Mesodermal cell (in vitro differentiated cells): Measurements from ENCODE around the gene ARV1.
"Not testable (repeated sequence)": the region's sequence is repeated elsewhere in the genome, so short reads cannot be mapped to it uniquely, and the experiment has no call there.

ENCODE experiments used
- H3K27ac ChIP-seq: 2 replicates; pipeline ENCODE4 v1.7.0; 2013; ENCODE audit warnings: mild to moderate bottlenecking, low read depth, low read length, moderate library complexity; ENCODE audit not compliant: severe bottlenecking
- H3K36me3 ChIP-seq: 2 replicates; pipeline ENCODE4 v1.7.1; 2013; ENCODE audit warnings: mild to moderate bottlenecking, low read length, moderate library complexity; ENCODE audit not compliant: control insufficient read depth, insufficient read depth
- H3K4me1 ChIP-seq: one replicate; pipeline ENCODE4 v1.7.1; 2013; ENCODE audit warnings: mild to moderate bottlenecking, low read length; ENCODE audit not compliant: insufficient read depth, control insufficient read depth, poor library complexity, severe bottlenecking
- H3K4me3 ChIP-seq: 2 replicates; pipeline ENCODE4 v1.7.0; 2013; ENCODE audit warnings: low read length, control low read depth, mild to moderate bottlenecking; ENCODE audit not compliant: insufficient read depth, poor library complexity, severe bottlenecking; ENCODE audit errors: extremely low read depth
- H3K9me3 ChIP-seq: 2 replicates; pipeline ENCODE4 v1.7.1; 2013; ENCODE audit warnings: mild to moderate bottlenecking, low read length, moderate library complexity; ENCODE audit not compliant: control insufficient read depth
- WGBS, 2 experiments: methylation state at CpG; one replicate each; pipeline ENCODE4 v1.1.5; 2013; ENCODE audit warnings: missing lambda C conversion rate in 2 of 2; ENCODE audit not compliant: insufficient coverage in 2 of 2; 5-methylcytosine and 5-hydroxymethylcytosine counted together

ARV1 gene

DNA sequence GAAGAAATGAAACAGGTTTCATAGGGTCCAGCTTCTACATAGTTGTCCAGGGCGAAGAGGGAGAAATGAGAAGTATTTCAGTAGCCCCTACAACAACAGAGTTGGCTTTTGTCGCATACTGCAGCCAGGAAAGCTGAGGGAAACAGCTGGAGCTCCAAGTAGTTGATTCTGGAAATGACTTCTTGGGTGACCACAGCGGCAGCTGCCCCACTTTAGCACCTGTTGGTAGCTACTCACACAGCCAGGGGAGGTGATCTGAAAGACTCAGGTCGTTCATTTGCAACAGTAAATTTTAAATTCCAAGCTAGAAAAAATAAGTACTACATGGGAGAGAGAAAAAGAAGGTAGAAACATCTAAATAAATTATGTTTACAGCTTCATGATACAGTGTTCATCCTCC, 2.5 kb upstream of the ARV1 start:
- Histone ChIP-seq H3K4me3 (no peak overlapping the region), H3K27ac (no peak overlapping the region), H3K4me1 (peaks cover 16% of the 10 kb centered on the region), H3K36me3 (peaks cover 9% of the 10 kb centered on the region), H3K9me3 (no peaks in the 10 kb centered on the region)
- 90 to 96% methylated on average over 2 of the region's 4 CpGs for WGBS, 2 experiments

DNA sequence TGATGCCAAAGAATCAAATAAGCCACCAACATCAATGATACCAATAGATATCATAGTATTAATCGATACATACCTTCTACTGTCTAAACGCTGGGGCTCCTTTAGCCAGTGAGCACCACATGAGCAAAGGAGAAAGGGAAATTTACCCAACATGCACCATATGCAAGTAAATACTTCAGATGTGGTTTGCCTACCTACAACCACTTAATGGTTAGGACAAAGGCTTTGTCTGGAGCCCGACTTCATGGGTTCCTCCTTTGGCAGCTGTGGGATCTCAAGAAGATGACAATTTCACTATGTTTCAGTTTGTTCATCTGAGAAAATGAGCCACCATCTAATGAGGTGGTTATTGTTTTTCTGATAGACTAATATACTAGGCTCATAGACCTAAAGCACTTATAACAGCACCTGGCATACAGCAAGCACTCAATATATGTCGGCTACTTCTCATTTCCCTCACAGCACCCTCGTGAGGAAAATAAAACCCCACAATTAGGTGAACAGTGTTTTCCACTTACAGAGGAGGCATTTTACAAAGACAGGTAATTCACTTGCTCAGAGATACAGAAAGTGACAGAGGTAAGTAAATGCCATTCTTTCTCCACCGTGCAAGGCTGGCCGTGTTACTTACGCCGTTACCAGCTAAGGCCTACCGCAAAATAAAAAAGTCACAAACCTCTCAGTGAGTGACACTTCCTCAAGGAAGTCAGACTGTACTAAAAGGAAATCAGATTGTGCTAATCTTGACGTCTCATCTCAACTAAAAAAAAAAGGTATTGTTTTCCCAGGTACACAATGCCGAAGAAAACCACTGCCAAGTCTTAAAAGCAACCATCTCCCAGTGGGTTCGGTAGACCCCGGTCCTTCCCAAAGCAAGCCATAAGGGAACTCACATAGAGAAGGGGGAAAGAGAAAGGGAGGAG, 1.8 kb upstream of the ARV1 start:
- Histone ChIP-seq H3K4me3 (peak overlapping the region; percentile 59), H3K36me3 (peaks cover 9% of the 10 kb centered on the region), H3K27ac (no peak overlapping the region), H3K4me1 (peaks cover 16% of the 10 kb centered on the region), H3K9me3 (no peaks in the 10 kb centered on the region)
- 77 to 92% methylated on average over 3 to 9 of the region's 14 CpGs for WGBS, 2 experiments

DNA sequence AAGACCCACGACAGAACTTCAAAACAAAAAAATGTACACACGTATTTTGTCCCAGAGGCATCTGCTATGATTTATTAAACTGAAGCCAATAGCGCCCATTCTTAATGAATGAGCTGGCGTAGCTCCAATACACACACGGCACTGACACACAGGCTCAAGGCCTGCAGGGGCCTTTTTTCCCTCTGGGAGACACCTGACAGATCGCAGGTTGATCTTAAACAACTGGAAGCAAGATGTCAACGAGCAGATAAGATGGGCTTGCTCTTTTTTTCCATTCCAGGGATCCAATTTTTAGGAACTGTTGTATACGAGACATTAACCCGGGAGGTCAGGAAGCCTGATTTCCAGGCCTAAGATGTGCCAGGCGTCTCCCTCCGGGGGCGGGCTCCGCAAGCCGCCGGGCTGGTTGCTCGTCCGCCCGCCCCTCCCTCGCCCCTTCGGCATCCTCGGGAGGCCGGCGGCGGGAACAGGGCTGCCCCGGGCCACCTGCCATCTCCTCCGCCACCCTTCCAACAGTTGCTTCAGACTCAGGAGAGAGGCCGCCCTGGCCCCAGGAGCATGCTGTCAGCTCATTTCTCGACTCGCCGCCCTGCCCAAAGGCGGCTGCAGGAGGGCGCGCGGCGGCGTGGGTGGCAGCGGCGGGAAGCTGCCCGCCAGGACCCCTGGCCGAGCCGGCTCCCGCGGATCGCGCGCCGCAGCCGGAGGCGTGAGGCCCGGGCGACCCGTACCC, 968 bp upstream of the ARV1 start:
- 8 to 9% methylated on average over 43 to 44 of the region's 52 CpGs for WGBS, 2 experiments
- H3K36me3 ChIP-seq: peaks cover 9% of the 10 kb centered on the region
- H3K9me3 ChIP-seq: no peaks in the 10 kb centered on the region
- H3K4me1 ChIP-seq: peaks cover 16% of the 10 kb centered on the region
- H3K27ac ChIP-seq: no peak overlapping the region
- peak overlapping the region; percentile 59 for H3K4me3 ChIP-seq

DNA sequence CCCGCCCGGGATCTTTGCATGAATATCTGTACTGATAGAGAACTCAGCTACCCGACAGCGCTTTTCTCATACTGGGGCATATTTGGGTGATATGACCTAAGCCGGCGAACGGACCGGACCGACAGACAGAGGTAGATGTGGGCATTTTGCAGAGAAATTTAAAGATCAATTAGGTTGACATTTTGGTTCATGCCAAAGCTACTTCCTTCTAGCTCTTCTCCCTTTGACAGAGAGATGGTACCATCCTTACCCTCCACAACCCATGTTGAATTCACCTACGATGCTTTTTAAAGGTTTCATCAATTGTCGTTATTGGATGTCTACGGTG, 459 bp downstream of the ARV1 start:
- no peak overlapping the region for H3K27ac ChIP-seq
- H3K4me1 ChIP-seq: peaks cover 10% of the 10 kb centered on the region
- 10 to 25% methylated on average over 8 to 10 of the region's 12 CpGs for WGBS, 2 experiments
- H3K36me3 ChIP-seq: peaks cover 9% of the 10 kb centered on the region
- no peaks in the 10 kb centered on the region for H3K9me3 ChIP-seq
- peak overlapping the region; percentile 59 for H3K4me3 ChIP-seq

DNA sequence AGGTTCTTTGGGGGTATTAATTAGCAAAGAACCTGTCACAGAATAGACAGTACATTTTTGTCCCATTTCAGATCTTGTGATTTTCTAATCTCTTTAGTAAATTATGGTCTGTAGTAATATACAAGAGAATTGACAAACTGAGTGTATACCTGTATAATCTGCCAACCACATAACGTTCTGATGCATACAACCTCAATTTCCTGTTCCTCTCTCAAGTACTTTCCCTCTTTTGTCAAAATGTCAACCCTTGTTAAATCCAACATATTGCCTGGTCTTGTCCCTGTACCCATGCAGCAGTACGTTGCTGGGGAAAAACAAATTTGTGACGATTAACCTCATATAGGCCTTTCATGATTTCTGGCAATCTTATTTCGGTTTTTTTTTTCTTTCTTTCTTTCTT, 1.1 kb downstream of the ARV1 start:
- 91 to 93% methylated on average over 4 of the region's 4 CpGs for WGBS, 2 experiments
- Histone ChIP-seq H3K4me3 (peak overlapping the region; percentile 59), H3K4me1 (peaks cover 10% of the 10 kb centered on the region), H3K27ac (no peak overlapping the region), H3K9me3 (no peaks in the 10 kb centered on the region), H3K36me3 (peaks cover 9% of the 10 kb centered on the region)

DNA sequence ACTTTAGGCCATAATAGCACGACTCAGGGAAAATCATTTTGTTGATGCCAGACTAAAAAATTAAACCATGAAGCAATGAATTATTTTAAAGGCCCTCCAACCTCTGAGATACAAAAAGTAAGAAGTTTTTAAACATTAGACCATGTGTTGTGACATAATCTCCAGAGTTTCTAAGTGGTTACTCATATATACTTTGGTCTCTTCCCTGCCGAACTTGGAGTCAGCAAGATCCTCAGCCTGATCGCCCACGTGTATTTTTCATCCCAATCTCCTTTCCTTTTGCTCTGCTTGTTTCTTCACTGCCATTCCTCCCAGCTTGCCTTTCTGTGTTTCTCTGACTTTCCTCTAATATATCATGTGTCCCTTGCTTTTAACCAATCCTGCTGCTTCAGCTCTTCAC, 3.8 kb downstream of the ARV1 start:
- 80 to 98% methylated on average over 3 of the region's 4 CpGs for WGBS, 2 experiments
- no peak overlapping the region for H3K27ac ChIP-seq
- H3K9me3 ChIP-seq: no peaks in the 10 kb centered on the region
- no peak overlapping the region for H3K4me3 ChIP-seq
- H3K36me3 ChIP-seq: peaks cover 9% of the 10 kb centered on the region
- peaks cover 6% of the 10 kb centered on the region for H3K4me1 ChIP-seq

DNA sequence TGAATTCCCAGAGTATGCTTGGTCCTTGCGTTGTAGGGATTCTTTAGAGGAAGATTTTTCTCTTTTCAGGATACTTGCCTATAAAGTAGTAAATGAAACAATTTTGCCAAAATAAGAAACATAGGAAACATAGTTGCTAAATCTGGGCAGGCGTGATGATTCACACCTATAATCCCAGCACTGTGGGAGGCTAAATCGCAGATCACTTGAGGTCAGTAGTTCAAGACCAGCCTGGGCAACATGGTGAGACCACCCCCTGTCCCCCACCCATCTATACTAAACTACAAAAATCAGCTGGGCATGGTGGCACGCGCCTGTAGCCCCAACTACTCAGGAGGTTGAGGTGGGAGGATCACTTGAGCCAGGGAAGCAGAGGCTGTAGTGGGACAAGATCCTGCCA, 4.9 kb downstream of the ARV1 start:
- WGBS, 2 experiments: 86% methylated on average over 1 to 4 of the region's 5 CpGs
- H3K36me3 ChIP-seq: peaks cover 9% of the 10 kb centered on the region

DNA sequence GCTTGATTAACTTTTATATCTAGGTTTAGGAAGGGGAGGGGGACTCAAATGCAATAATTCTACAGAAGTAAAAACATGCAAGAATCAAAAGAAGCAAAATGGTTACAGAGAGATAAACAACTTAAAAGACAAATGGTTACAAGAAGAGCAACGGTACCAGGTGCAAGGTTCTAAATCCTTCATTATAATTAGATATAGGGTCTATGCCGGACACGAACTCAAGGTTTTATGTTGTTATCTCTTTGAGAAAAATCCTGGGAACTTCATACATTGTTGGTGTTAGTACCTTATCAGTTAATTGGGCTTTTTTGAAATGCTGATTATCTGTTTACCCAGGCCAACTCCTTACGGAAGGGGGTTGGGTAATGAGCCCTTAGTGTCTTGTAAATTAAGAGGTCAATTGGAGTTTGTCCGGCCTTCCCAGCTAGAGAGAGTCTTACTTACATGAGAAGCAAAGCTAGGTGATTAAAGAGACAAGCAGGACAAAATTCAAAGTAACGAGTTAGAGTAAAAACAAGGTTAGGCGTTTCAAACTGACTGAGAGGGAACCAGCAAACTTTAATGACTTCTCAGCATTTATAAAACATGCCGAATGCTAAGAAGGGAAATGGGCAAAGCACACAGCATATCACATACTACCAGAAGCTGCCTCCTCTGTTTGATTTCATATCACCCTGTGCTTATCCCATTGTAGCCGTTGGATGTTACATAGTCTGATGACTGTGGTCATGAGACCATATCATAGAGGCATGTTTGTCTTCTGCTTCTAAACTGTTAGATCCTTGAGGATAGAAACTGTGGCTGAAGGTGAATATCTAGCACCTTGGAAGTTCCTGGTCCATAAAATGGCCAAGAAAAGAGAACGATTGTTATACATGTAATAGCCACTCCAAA, 6.0 kb downstream of the ARV1 start:
- H3K4me3 ChIP-seq, H3K4me1 ChIP-seq, H3K27ac ChIP-seq, H3K9me3 ChIP-seq: not testable (repeated sequence)
- H3K36me3 ChIP-seq: peaks cover 11% of the 10 kb centered on the region
- 20 to 35% methylated on average over 5 of the region's 10 CpGs for WGBS, 2 experiments

More for the DNA sequence above, 4.9 kb downstream of the ARV1 start:
- no peak overlapping the region for H3K27ac ChIP-seq
- no peak overlapping the region for H3K4me3 ChIP-seq
- H3K4me1 ChIP-seq: peaks cover 6% of the 10 kb centered on the region
- H3K9me3 ChIP-seq: no peaks in the 10 kb centered on the region

DNA sequence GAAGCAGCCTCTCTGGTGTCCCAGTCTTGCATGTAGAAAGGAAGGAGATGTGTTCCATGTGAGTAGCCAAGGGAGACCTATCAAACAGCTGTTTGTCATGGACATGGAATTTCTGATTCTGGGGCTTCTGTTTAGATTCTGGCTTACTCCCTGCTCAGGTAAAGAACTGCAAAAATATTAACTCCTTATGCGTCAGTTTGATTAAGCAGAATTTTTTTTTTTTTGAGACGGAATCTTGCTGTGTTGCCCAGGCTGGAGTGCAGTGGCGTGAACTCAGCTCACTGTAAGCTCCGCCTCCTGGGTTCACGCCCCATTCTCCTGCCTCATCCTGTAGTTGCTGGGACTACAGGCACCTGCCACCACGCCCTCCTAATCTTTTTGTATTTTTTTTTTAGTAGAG, 6.8 kb downstream of the ARV1 start:
- WGBS, 2 experiments: 90 to 96% methylated on average over 2 to 5 of the region's 6 CpGs
- H3K36me3 ChIP-seq: peaks cover 19% of the 10 kb centered on the region
- H3K9me3 ChIP-seq: no peaks in the 10 kb centered on the region
- no peaks in the 10 kb centered on the region for H3K4me1 ChIP-seq
- H3K4me3 ChIP-seq: no peak overlapping the region
- H3K27ac ChIP-seq: no peak overlapping the region

DNA sequence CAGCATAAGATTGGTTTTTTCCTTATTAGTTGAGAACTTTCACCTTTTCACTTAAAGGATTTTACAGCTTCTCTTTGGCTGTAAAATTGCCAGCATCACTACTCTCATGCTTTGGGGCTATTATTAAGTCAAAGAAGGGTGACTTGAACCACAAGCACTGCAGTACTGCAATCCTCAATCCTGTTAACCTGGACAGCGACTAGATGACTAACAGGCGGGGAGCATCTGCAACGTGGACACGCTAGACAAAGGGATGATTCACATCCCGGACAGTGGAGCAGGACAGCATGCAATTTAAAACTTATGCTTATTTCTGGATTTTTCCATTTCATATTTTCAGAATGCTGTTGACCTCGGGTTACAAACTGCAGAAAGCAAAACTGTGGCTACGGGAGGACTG, 8.1 kb downstream of the ARV1 start:
- no peak overlapping the region for H3K4me3 ChIP-seq
- no peak overlapping the region for H3K27ac ChIP-seq
- H3K36me3 ChIP-seq: peaks cover 21% of the 10 kb centered on the region
- H3K4me1 ChIP-seq: no peaks in the 10 kb centered on the region
- H3K9me3 ChIP-seq: no peaks in the 10 kb centered on the region
- WGBS, 2 experiments: 93 to 95% methylated on average over 7 of the region's 7 CpGs
